ENCODE measurements around the gene HPS4.

DNA sequence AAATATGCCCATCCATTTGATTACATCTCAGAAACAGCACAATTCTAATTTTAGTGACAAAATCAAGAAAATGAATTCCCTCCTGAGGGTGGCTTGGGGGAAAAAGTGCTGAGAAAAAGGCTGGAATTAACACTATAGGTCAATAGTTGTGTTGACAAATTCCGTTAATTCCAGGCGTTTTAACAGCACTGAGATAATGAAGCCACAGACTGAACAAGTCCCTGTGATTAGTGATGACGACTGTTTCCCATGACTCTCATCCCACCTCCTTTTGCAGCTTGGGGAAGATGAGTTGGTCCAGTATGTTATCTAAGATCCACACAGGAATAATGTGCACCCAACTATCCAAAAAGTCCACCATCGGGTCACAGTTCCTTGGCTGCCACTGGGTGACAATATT is 12.9 kb upstream of the HPS4 start:
- TF ChIP-seq YY1 (IDR thresholded peaks at IDR 0.05) (no peak), NR2F2 (IDR thresholded peaks at IDR 0.05) (no peak), GABPA (IDR thresholded peaks at IDR 0.05 in 1 of 2, conservative IDR thresholded peaks at IDR 0.05 in 1 of 2) (no peak), TAF1 (conservative IDR thresholded peaks at IDR 0.05) (no peak), SP1 (IDR thresholded peaks at IDR 0.05) (no peak), JUND (IDR thresholded peaks at IDR 0.05) (no peak)
- TF ChIP-seq, protein P1, sequence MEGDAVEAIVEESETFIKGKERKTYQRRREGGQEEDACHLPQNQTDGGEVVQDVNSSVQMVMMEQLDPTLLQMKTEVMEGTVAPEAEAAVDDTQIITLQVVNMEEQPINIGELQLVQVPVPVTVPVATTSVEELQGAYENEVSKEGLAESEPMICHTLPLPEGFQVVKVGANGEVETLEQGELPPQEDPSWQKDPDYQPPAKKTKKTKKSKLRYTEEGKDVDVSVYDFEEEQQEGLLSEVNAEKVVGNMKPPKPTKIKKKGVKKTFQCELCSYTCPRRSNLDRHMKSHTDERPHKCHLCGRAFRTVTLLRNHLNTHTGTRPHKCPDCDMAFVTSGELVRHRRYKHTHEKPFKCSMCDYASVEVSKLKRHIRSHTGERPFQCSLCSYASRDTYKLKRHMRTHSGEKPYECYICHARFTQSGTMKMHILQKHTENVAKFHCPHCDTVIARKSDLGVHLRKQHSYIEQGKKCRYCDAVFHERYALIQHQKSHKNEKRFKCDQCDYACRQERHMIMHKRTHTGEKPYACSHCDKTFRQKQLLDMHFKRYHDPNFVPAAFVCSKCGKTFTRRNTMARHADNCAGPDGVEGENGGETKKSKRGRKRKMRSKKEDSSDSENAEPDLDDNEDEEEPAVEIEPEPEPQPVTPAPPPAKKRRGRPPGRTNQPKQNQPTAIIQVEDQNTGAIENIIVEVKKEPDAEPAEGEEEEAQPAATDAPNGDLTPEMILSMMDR (IDR thresholded peaks at IDR 0.05; ENCODE audit: low read depth, low read length, missing input control): no peak
- TF ChIP-seq, protein P2, sequence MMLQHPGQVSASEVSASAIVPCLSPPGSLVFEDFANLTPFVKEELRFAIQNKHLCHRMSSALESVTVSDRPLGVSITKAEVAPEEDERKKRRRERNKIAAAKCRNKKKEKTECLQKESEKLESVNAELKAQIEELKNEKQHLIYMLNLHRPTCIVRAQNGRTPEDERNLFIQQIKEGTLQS (IDR thresholded peaks at IDR 0.05): no peak
- TF ChIP-seq, protein P3, sequence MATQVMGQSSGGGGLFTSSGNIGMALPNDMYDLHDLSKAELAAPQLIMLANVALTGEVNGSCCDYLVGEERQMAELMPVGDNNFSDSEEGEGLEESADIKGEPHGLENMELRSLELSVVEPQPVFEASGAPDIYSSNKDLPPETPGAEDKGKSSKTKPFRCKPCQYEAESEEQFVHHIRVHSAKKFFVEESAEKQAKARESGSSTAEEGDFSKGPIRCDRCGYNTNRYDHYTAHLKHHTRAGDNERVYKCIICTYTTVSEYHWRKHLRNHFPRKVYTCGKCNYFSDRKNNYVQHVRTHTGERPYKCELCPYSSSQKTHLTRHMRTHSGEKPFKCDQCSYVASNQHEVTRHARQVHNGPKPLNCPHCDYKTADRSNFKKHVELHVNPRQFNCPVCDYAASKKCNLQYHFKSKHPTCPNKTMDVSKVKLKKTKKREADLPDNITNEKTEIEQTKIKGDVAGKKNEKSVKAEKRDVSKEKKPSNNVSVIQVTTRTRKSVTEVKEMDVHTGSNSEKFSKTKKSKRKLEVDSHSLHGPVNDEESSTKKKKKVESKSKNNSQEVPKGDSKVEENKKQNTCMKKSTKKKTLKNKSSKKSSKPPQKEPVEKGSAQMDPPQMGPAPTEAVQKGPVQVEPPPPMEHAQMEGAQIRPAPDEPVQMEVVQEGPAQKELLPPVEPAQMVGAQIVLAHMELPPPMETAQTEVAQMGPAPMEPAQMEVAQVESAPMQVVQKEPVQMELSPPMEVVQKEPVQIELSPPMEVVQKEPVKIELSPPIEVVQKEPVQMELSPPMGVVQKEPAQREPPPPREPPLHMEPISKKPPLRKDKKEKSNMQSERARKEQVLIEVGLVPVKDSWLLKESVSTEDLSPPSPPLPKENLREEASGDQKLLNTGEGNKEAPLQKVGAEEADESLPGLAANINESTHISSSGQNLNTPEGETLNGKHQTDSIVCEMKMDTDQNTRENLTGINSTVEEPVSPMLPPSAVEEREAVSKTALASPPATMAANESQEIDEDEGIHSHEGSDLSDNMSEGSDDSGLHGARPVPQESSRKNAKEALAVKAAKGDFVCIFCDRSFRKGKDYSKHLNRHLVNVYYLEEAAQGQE (IDR thresholded peaks at IDR 0.05): no peak
